HG03066 (cell line): ENCODE measurements around the gene TMEM86A.
A peak's percentile ranks its signal among the peaks of the same experiment; 100 is the strongest.
"Not testable (repeated sequence)": the region's sequence is repeated elsewhere in the genome, so short reads cannot be mapped to it uniquely, and the experiment has no call there.

Experiments
- ATAC-seq: cut with Tn5 transposase; IDR thresholded peaks from one replicate; pipeline ENCODE4 v1.9.1; 2021; ENCODE audit warnings: low read depth; ENCODE audit not compliant: unreplicated experiment

The TMEM86A gene

GRCh38 chr11:18698341-18699268 lies at the start of gene TMEM86A:
TMEM86A (plus strand) TSS chr11:18698779; CDS start chr11:18698887, 108 bp downstream.
- peak; percentile 90 for ATAC-seq

- no peak for ATAC-seq
Observed at GRCh38 chr11:18650353-18650752, 48.2 kb upstream of the TMEM86A start.

GRCh38 chr11:18650859-18651557 lies 47.6 kb upstream of the TMEM86A start:
- ATAC-seq = peak; percentile 87

GRCh38 chr11:18657673-18658072 lies 40.9 kb upstream of the TMEM86A start:
- ATAC-seq = no peak

GRCh38 chr11:18665353-18665872 lies 33.2 kb upstream of the TMEM86A start:
- ATAC-seq = not testable (repeated sequence)

- ATAC-seq = no peak
Observed at GRCh38 chr11:18668131-18668530, 30.4 kb upstream of the TMEM86A start.

GRCh38 chr11:18669219-18669596 lies 29.4 kb upstream of the TMEM86A start:
- ATAC-seq = no peak

GRCh38 chr11:18669711-18670110 lies 28.9 kb upstream of the TMEM86A start:
- ATAC-seq = no peak

GRCh38 chr11:18671246-18671645 lies 27.3 kb upstream of the TMEM86A start:
- ATAC-seq = no peak

- not testable (repeated sequence) for ATAC-seq
Observed at GRCh38 chr11:18672209-18672608, 26.4 kb upstream of the TMEM86A start.

- no peak for ATAC-seq
Observed at GRCh38 chr11:18676803-18677202, 21.8 kb upstream of the TMEM86A start.

- ATAC-seq = no peak
Observed at GRCh38 chr11:18677560-18677959, 21.0 kb upstream of the TMEM86A start.

- not testable (repeated sequence) for ATAC-seq
Observed at GRCh38 chr11:18681949-18682348, 16.6 kb upstream of the TMEM86A start.

GRCh38 chr11:18682466-18682865 lies 16.1 kb upstream of the TMEM86A start:
- ATAC-seq = no peak

- no peak for ATAC-seq
Observed at GRCh38 chr11:18684267-18684666, 14.3 kb upstream of the TMEM86A start.

GRCh38 chr11:18691467-18692140 lies 7.0 kb upstream of the TMEM86A start:
- not testable (repeated sequence) for ATAC-seq

- ATAC-seq = no peak
Observed at GRCh38 chr11:18692941-18693760, 5.4 kb upstream of the TMEM86A start.

GRCh38 chr11:18696638-18697225 lies 1.8 kb upstream of the TMEM86A start:
- no peak for ATAC-seq

GRCh38 chr11:18697576-18697975 lies 1.0 kb upstream of the TMEM86A start:
- no peak for ATAC-seq

GRCh38 chr11:18699269-18699596 lies 654 bp downstream of the TMEM86A start:
- ATAC-seq = no peak
